Activated CD4-positive, alpha-beta T cell treated with anti-CD3 and anti-CD28 coated beads, Interleukin-2, amount 10 ng/mL, durations not matched to agents 7 days and 5 days (primary cell): ENCODE data around the gene PPIF. TPM values are rescaled to one million over a fixed set of nuclear protein-coding genes. Genes with fewer than 3 reads are reported as not detected.

Source experiments
- CTCF ChIA-PET: fragments of 350-600 bp; sonication (Branson Sonifier 250); formaldehyde crosslinking; loops from one replicate; lab custom pipeline; 2021; ENCODE audit warnings: antibody characterized with exemption; lab: Charles Lee
- POLR2A ChIA-PET: fragments of 350-600 bp; sonication (Branson Sonifier 250); formaldehyde crosslinking; loops from one replicate; lab custom pipeline; 2021; ENCODE audit warnings: antibody characterized with exemption; lab: Charles Lee
- DNase-seq: peaks from one replicate; pipeline ENCODE4 v3.0.0-alpha.2; 2020
- H3K27ac Mint-ChIP-seq: one replicate; pipeline ENCODE4 v1.8.0; 2021; ENCODE audit warnings: mild to moderate bottlenecking, moderate library complexity, mixed read lengths
- H3K27me3 Mint-ChIP-seq: one replicate; pipeline ENCODE4 v1.8.0; 2021; ENCODE audit warnings: mixed read lengths
- H3K36me3 Mint-ChIP-seq: one replicate; pipeline ENCODE4 v1.8.0; 2021; ENCODE audit warnings: low read depth, mixed read lengths
- H3K4me1 Mint-ChIP-seq: one replicate; pipeline ENCODE4 v1.8.0; 2021; ENCODE audit warnings: mixed read lengths
- H3K4me3 Mint-ChIP-seq: one replicate; pipeline ENCODE4 v1.8.0; 2021; ENCODE audit warnings: mild to moderate bottlenecking, moderate library complexity, mixed read lengths
- H3K9me3 Mint-ChIP-seq: one replicate; pipeline ENCODE4 v1.8.0; 2021; ENCODE audit warnings: mixed read lengths
- total RNA-seq, 2 experiments: library from RNA; stranded (reverse); gene quantifications; one replicate each; pipeline ENCODE4 v1.2.3, GENCODE V29; 2021

Gene PPIF
- total RNA-seq, 2 experiments from 2014 or later = 53.7 to 56.7 TPM

DNA sequence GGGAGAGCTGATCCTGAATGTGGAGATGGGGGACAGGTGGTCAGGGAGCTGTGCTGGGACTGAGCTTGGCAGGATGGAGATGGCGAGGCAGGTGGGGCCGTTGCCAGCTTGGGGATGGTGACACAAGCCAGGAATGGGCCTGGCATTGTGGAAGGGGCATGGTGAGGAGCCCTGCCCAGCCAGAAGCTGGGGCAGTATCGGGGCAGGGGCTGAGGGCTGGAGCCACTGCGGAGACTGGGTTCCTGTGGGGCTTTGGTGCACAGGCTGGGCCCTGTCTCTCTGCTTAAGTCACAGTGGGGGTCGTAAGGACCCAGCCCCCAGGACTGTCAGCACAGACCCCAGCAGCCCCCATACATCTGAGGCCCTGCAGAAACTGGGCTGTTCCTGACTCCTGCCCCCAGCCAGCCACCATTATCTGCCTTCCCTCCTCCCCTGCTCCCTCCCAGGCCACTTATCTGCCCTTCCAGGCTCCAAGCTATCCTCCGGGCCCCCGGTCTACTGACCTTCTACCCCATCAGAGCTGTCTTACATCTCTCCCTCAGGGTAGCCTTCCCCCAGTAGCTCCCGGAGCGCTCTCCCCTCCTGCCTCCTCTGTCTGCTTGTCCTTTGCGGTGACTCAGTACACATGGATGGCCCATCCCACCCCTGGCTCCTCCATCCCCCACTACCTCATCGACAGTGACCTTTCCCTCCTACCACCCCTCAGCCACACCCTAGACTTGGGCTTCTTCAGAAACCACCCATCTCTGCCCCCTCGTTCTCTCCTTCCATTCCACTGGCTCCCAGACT, 44.2 kb downstream of the PPIF start:
- no peak overlapping the region for H3K4me3 Mint-ChIP-seq
- POLR2A ChIA-PET = no interaction called here
- no peaks in the 10 kb centered on the region for H3K4me1 Mint-ChIP-seq
- H3K27me3 Mint-ChIP-seq = no peaks in the 10 kb centered on the region
- H3K36me3 Mint-ChIP-seq = no peaks in the 10 kb centered on the region
- H3K9me3 Mint-ChIP-seq = no peaks in the 10 kb centered on the region
- CTCF ChIA-PET = interaction anchor here (1.0 to 1.2 kb wide), 3 partner anchors 10 to 43 kb away, joined by 3 to 4 read pairs (median 3); no protein-coding TSS in a partner anchor
- no peak overlapping the region for H3K27ac Mint-ChIP-seq
- no peak for DNase-seq

DNA sequence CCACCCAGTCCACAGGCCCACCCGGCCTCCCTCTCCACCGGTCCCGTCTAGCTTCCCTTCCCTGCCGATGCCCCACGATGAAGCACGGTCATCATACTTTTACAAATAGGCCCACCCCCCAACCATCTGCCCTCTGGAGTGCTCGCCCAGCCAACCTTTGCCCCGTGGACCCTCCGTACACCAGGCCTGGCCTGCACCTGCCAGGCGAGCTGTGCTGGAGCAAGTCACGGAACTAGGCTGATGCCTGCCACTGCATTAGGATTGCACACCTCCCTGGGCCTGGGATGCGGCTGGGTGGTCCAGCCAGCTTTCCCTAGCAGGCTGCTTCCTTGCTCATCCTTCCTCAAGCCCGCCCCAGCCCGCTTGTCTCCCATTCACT, 44.7 kb downstream of the PPIF start:
- H3K9me3 Mint-ChIP-seq = no peaks in the 10 kb centered on the region
- H3K36me3 Mint-ChIP-seq = no peaks in the 10 kb centered on the region
- H3K4me1 Mint-ChIP-seq = no peaks in the 10 kb centered on the region
- no peaks in the 10 kb centered on the region for H3K27me3 Mint-ChIP-seq
- H3K27ac Mint-ChIP-seq = no peak overlapping the region
- ChIA-PET CTCF (interaction anchor here (1.2 kb wide), 1 partner anchor 36 kb away, joined by 3 read pairs; no protein-coding TSS in a partner anchor), POLR2A (no interaction called here)
- no peak overlapping the region for H3K4me3 Mint-ChIP-seq
- no peak for DNase-seq

GRCh38 chr10:79392506-79393176, 45.4 kb downstream of the PPIF start:
- Mint-ChIP-seq H3K9me3 (no peaks in the 10 kb centered on the region), H3K4me1 (no peaks in the 10 kb centered on the region), H3K36me3 (no peaks in the 10 kb centered on the region), H3K4me3 (no peak overlapping the region), H3K27me3 (no peaks in the 10 kb centered on the region), H3K27ac (no peak overlapping the region)
- ChIA-PET POLR2A (no interaction called here), CTCF (interaction anchor here (0.6 to 1.4 kb wide), 3 partner anchors 18 to 75 kb away, joined by 3 to 4 read pairs (median 3); no protein-coding TSS in a partner anchor)
- no peak for DNase-seq

- no peak for DNase-seq
- no peaks in the 10 kb centered on the region for H3K36me3 Mint-ChIP-seq
- CTCF ChIA-PET = interaction anchor here (0.6 to 1.4 kb wide), 2 partner anchors 19 to 75 kb away, joined by 3 to 4 read pairs; no protein-coding TSS in a partner anchor
- no peaks in the 10 kb centered on the region for H3K27me3 Mint-ChIP-seq
- POLR2A ChIA-PET = no interaction called here
- no peak overlapping the region for H3K27ac Mint-ChIP-seq
- no peaks in the 10 kb centered on the region for H3K4me1 Mint-ChIP-seq
- H3K4me3 Mint-ChIP-seq = no peak overlapping the region
- H3K9me3 Mint-ChIP-seq = no peaks in the 10 kb centered on the region
Observed at GRCh38 chr10:79393221-79393923, 46.1 kb downstream of the PPIF start.

- Mint-ChIP-seq H3K4me3 (no peak overlapping the region), H3K36me3 (no peaks in the 10 kb centered on the region), H3K4me1 (no peaks in the 10 kb centered on the region), H3K27me3 (no peaks in the 10 kb centered on the region), H3K9me3 (no peaks in the 10 kb centered on the region), H3K27ac (no peak overlapping the region)
- CTCF ChIA-PET = interaction anchor here (1.4 kb wide), 1 partner anchor 74 kb away, joined by 4 read pairs; no protein-coding TSS in a partner anchor
- DNase-seq = no peak
- POLR2A ChIA-PET = no interaction called here
Observed at GRCh38 chr10:79393924-79394610, 46.8 kb downstream of the PPIF start.

- H3K27me3 Mint-ChIP-seq = no peaks in the 10 kb centered on the region
- DNase-seq = no peak
- H3K4me3 Mint-ChIP-seq = no peak overlapping the region
- peaks cover 4% of the 10 kb centered on the region for H3K4me1 Mint-ChIP-seq
- H3K36me3 Mint-ChIP-seq = no peaks in the 10 kb centered on the region
- ChIA-PET POLR2A (no interaction called here), CTCF (no interaction called here)
- H3K27ac Mint-ChIP-seq = no peak overlapping the region
- H3K9me3 Mint-ChIP-seq = no peaks in the 10 kb centered on the region
Observed at GRCh38 chr10:79394664-79395063, 47.4 kb downstream of the PPIF start.

DNA sequence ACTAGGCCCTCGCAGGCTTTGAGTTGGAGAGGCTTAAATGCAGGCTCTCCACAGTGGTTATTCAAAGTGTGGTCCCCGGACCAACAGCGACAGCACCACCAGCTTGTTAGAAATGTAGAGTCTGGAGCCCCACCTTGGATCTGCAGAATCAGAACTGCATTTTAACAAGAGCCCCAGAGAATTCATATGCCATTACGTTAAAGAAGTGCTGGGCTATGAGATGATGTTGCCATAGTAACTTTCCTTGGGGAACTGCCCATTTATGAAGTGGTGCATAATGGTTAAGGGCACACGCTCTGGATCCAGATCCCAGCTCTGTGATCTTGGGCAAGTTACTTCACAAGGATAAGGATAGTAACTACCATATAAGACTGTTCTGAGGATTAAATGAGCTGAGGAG, 49.3 kb downstream of the PPIF start:
- H3K4me1 Mint-ChIP-seq = peaks cover 6% of the 10 kb centered on the region
- no peaks in the 10 kb centered on the region for H3K36me3 Mint-ChIP-seq
- no peak overlapping the region for H3K27ac Mint-ChIP-seq
- no peaks in the 10 kb centered on the region for H3K27me3 Mint-ChIP-seq
- H3K9me3 Mint-ChIP-seq = no peaks in the 10 kb centered on the region
- POLR2A ChIA-PET = no interaction called here
- DNase-seq = no peak
- CTCF ChIA-PET = interaction anchor here (1.0 to 1.6 kb wide), 2 partner anchors 22 to 48 kb away, joined by 3 to 6 read pairs; no protein-coding TSS in a partner anchor
- no peak overlapping the region for H3K4me3 Mint-ChIP-seq

DNA sequence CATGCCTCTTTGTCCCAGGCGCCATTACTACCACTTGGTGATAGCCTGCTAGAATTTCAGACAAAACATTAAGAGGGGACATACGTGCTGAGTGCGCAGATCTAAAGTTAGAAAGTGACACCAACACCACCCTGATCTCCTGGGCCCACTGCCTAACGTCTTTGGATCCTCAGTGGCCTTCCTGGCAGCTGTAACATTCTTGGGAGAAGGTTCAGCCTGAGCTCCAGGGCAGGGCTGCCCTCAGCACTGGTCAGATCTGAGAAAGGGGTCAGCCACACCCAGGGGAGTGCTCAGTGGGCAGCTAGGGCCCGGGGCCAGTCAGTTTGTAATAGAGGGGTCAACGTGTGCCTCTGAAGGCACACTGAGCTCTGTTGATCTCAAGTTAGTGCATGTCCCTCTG, 49.8 kb downstream of the PPIF start:
- H3K4me3 Mint-ChIP-seq = no peak overlapping the region
- no peak overlapping the region for H3K27ac Mint-ChIP-seq
- H3K27me3 Mint-ChIP-seq = no peaks in the 10 kb centered on the region
- H3K9me3 Mint-ChIP-seq = no peaks in the 10 kb centered on the region
- ChIA-PET CTCF (interaction anchor here (1.0 to 1.6 kb wide), 2 partner anchors 23 to 49 kb away, joined by 3 to 6 read pairs; no protein-coding TSS in a partner anchor), POLR2A (no interaction called here)
- DNase-seq = no peak
- no peaks in the 10 kb centered on the region for H3K36me3 Mint-ChIP-seq
- peaks cover 6% of the 10 kb centered on the region for H3K4me1 Mint-ChIP-seq

DNA sequence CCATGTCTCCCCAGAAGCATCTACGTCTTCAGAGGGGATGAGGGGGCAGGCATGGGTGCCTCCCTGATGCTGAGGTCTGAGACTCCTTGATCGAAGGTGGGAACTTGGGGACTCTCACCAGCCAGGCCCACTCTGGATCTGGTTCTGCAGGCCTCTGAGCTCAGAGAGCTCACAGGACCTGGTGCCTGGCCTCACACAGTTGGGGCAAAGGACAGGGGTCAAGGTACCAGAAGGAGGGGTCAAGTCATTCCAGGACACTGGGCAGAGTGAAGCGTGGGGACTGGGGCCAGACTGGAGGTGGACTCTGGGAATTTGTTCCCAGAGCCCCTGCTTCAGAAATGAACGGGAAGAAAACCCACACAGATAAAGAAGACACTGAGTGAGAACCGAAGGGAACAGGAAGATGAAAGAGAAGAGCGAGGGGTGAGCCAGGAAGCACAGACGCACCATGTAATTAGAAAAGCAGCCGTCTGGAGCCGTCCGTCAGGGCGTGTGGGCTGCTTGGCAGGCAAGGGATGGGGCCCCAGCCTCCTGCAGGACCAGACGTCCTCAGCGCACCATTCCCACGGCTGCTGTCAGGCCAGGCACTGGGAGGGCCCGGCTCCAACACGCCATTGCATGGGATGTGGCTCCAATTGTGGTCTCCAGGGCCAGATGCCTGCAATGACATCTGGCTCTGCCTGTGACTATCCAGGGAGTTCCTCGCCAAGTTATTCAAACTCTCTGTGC, 50.5 kb downstream of the PPIF start:
- no peak for DNase-seq
- H3K4me3 Mint-ChIP-seq = no peak overlapping the region
- ChIA-PET CTCF (interaction anchor here (0.9 to 1.6 kb wide), 2 partner anchors 24 to 71 kb away, joined by 3 to 6 read pairs; no protein-coding TSS in a partner anchor), POLR2A (no interaction called here)
- H3K9me3 Mint-ChIP-seq = no peaks in the 10 kb centered on the region
- no peaks in the 10 kb centered on the region for H3K27me3 Mint-ChIP-seq
- no peaks in the 10 kb centered on the region for H3K36me3 Mint-ChIP-seq
- no peak overlapping the region for H3K27ac Mint-ChIP-seq
- H3K4me1 Mint-ChIP-seq = peaks cover 6% of the 10 kb centered on the region

GRCh38 chr10:79398642-79399041, 51.4 kb downstream of the PPIF start:
- DNase-seq = no peak
- Mint-ChIP-seq H3K4me1 (peaks cover 6% of the 10 kb centered on the region), H3K9me3 (no peaks in the 10 kb centered on the region), H3K27me3 (no peaks in the 10 kb centered on the region), H3K27ac (no peak overlapping the region), H3K36me3 (no peaks in the 10 kb centered on the region), H3K4me3 (no peak overlapping the region)
- POLR2A ChIA-PET = no interaction called here
- CTCF ChIA-PET = interaction anchor here (0.6 to 0.9 kb wide), 2 partner anchors 70 to 97 kb away, joined by 3 to 4 read pairs; no protein-coding TSS in a partner anchor

- Mint-ChIP-seq H3K36me3 (no peaks in the 10 kb centered on the region), H3K27me3 (no peaks in the 10 kb centered on the region), H3K4me3 (no peak overlapping the region), H3K27ac (no peak overlapping the region), H3K4me1 (peaks cover 6% of the 10 kb centered on the region), H3K9me3 (no peaks in the 10 kb centered on the region)
- ChIA-PET CTCF (no interaction called here), POLR2A (no interaction called here)
- DNase-seq = no peak
Observed at GRCh38 chr10:79399223-79399831, 52.1 kb downstream of the PPIF start.
